Stimulated activated CD8-positive, alpha-beta memory T cell treated with anti-CD3 and anti-CD28 coated beads, Interleukin-7, amount 100 ng/mL, for 4 hours (primary cell): ENCODE measurements around the gene CLMP.

ENCODE experiments used
- DNase-seq, 2 donors: peaks; one replicate each; pipeline ENCODE4 v3.0.0-alpha.2; 2020; ENCODE audit warnings: low read depth in 2 of 2

Gene CLMP

GRCh38 chr11:123190518-123190917, 4.5 kb downstream of the CLMP start:
- no peak for DNase-seq

GRCh38 chr11:123188508-123189165, 6.4 kb downstream of the CLMP start:
- DNase-seq = no peak

DNA sequence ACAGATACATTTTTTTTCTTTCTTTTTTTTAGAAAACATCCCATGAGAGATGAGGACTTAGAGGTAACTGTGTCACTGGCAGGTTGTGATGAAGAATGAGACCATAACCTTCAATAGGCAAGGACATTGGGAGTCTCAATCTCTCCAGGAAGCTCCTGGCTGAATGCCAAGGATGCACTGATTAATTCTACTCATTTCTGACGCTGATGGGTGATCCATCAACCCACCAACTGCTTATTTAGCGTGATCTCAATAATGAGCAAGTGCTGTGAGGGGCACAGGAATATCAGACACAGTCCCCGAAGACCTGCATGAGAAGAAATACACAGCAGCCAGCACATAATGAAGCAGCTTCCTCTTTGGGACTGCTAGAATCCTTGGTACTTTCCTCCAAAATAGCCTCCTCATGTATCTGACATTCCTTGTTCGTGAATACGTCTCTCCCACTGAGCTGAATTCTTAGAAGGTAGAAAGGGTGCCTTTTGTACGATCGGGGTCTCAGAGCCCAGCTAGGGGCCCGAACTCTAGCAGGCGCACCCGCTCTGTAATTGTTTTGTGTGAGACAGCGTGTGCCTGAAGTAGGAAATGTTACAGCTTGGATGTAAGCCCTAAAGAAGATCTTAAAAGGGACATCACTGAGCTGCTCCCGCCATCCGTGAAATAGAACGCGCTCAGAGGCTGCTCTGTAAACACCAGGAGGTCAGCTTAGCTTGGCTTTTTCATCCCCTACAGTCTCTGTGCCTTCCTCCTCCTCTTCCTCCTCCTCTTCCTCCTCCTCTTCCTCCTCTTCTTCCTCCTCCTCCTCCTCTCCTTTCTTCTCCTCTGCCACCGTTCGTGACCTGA, 7.2 kb downstream of the CLMP start:
- no peak for DNase-seq

GRCh38 chr11:123187248-123187647, 7.8 kb downstream of the CLMP start:
- DNase-seq = no peak

DNA sequence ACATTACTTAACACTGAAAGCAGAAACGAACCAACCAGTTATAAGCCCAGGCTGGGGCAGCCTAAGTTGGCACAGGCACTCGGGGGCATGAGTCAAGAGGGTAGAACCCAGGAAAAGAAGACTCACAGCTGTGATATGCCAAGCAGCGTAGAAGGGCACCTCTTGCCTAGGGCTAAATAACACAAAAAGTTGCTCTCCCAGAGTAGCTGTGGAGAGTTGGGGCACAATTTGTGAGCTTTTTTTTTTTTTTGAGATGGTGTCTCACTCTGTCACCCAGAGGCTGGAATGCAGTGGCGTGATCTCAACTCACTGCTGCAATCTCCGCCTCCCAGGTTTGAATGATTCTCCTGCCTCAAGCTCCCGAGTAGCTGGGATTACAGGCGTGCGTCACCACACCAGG, 8.8 kb downstream of the CLMP start:
- no peak for DNase-seq

- DNase-seq = no peak
Measured at GRCh38 chr11:123185326-123185725, 9.7 kb downstream of the CLMP start.

DNA sequence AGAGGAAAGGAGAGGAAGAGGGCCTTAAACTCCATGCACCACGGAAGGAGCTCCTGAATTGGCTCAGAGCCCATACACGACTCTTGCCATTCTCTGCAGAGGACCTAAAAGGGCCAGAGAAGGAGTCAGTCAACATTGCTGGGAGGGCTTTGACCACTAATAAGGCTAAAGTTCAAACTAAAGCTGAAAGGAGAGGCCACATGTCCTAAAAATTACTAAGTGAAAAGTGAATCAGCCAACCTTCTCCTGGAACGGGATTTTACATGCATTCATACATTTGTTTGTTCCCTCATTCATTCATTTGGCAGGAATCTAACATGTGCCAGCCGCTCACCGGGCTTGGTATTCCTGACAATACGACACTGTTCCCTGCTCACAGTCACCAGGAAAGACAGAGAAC, 10.5 kb downstream of the CLMP start:
- DNase-seq = no peak

GRCh38 chr11:123183391-123184099, 11.5 kb downstream of the CLMP start:
- no peak for DNase-seq

DNA sequence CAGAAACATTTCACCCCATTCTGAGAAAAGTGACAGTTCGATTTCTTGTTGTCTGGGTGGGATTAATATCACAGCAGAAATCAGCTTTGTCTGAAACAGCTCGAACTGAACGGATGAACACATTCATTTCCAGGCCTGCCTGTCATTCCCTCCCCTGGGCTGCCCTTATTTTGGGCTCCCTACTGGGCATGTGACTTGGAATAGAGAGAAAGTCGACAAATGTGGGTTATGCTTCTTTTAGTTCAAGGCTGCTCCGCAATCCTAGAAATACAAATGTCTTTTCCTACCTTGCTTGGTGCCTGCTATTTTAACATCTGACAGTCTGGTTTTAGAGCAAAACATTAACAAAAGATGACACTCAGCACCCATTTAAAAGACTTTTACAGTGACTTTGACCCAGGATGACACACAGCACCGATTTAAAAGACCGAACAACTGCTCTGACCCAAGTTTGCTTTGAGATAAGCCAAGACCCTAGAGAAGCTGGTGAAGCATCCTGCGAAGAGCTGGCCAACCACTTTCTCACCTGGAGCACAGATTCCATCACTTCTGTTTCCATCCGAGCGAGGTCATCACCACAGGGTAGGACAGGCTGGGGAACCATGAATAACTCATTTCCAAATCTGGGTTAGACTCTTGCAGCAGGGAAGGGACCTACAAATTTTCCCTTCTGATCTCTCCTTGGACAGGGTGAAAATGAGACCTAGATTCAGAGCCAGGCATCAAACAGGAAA, 13.1 kb downstream of the CLMP start:
- no peak for DNase-seq

GRCh38 chr11:123181075-123181474, 14.0 kb downstream of the CLMP start:
- DNase-seq = no peak

DNA sequence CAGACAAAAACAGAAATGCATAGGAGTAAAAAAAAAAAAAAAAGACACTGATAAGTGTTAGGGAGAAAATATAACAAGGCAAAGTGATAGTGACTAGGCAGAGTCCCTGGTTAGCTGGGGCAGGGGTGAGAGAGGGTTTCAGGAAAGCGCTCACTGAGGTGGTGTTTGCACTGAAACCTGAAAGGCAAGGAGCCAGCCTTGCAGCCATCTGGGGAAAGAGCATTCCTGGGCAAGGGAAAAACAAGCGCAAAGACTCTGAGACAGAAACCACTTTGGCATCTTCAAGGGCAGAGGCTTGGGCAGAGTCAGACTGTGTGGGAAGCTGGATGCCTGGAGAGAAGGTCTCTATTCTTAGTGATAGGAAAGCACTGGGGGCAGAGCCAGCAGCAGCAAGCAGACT, 14.5 kb downstream of the CLMP start:
- DNase-seq = no peak

- DNase-seq = no peak
Measured at GRCh38 chr11:123180166-123180565, 14.9 kb downstream of the CLMP start.

- DNase-seq = no peak
Measured at GRCh38 chr11:123179586-123179985, 15.5 kb downstream of the CLMP start.

DNA sequence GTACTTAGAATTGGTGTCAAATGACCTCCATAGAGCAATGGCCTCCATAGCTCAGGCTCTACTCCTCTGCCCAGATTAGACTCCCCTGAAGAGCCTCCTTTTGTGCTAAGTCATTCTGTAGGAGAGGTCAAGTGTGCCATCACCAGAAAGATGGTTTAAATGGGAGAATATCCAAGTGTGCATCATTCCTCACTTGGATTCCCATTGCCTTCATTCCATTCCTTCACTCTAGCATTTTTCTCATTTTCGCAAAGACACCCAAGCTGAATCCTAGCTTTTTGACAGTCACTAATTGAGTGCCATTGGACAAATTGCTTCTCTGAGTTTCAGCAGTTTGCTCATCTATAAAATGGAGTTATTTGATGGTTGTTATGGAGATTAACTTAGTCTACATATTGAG, 16.9 kb downstream of the CLMP start:
- no peak for DNase-seq

GRCh38 chr11:123176785-123177184, 18.3 kb downstream of the CLMP start:
- DNase-seq = no peak

- DNase-seq = no peak
Measured at GRCh38 chr11:123174196-123175183, 20.6 kb downstream of the CLMP start.

GRCh38 chr11:123173856-123174186, 21.2 kb downstream of the CLMP start:
- DNase-seq = no peak

GRCh38 chr11:123173040-123173855, 21.8 kb downstream of the CLMP start:
- no peak for DNase-seq

GRCh38 chr11:123170929-123171328, 24.1 kb downstream of the CLMP start:
- DNase-seq = no peak

GRCh38 chr11:123169821-123170220, 25.2 kb downstream of the CLMP start:
- DNase-seq = no peak
